SW480 (cell line): ENCODE results near the gene BORCS5.
"Not testable (repeated sequence)": the region's sequence is repeated elsewhere in the genome, so short reads cannot be mapped to it uniquely, and the experiment has no call there.

Experiments used
- DNase-seq: peaks from one replicate; pipeline ENCODE4 v3.0.0-alpha.2; 2016; ENCODE audit warnings: low spot score

Gene BORCS5

GRCh38 chr12:12393171-12393570, 36.3 kb downstream of the BORCS5 start:
- no peak for DNase-seq

- no peak for DNase-seq
These were observed 39.8 kb downstream of the BORCS5 start for GRCh38 chr12:12396694-12397093.

GRCh38 chr12:12397184-12397583, 40.3 kb downstream of the BORCS5 start:
- no peak for DNase-seq

- no peak for DNase-seq
These were observed 41.4 kb downstream of the BORCS5 start for GRCh38 chr12:12398026-12398859.

GRCh38 chr12:12399161-12399560, 42.3 kb downstream of the BORCS5 start:
- DNase-seq = no peak

- DNase-seq = no peak
These were observed 43.0 kb downstream of the BORCS5 start for GRCh38 chr12:12399776-12400305.

- no peak for DNase-seq
These were observed 43.9 kb downstream of the BORCS5 start for GRCh38 chr12:12400793-12401192.

- DNase-seq = no peak
These were observed 46.7 kb downstream of the BORCS5 start for GRCh38 chr12:12403264-12404248.

GRCh38 chr12:12404297-12404696, 47.4 kb downstream of the BORCS5 start:
- no peak for DNase-seq

GRCh38 chr12:12405882-12406281, 49.0 kb downstream of the BORCS5 start:
- DNase-seq = no peak

GRCh38 chr12:12406762-12407161, 49.9 kb downstream of the BORCS5 start:
- DNase-seq = no peak

GRCh38 chr12:12408265-12408690, 51.4 kb downstream of the BORCS5 start:
- no peak for DNase-seq

- DNase-seq = not testable (repeated sequence)
These were observed 52.5 kb downstream of the BORCS5 start for GRCh38 chr12:12409337-12409736.

GRCh38 chr12:12415886-12416285, 59.0 kb downstream of the BORCS5 start:
- DNase-seq = no peak

- not testable (repeated sequence) for DNase-seq
These were observed 62.3 kb downstream of the BORCS5 start for GRCh38 chr12:12419165-12419564.

GRCh38 chr12:12423367-12423766, 66.5 kb downstream of the BORCS5 start:
- no peak for DNase-seq

GRCh38 chr12:12425001-12425400, 68.1 kb downstream of the BORCS5 start:
- DNase-seq = no peak

- no peak for DNase-seq
These were observed 68.7 kb downstream of the BORCS5 start for GRCh38 chr12:12425616-12426015.

GRCh38 chr12:12427568-12427967, 70.7 kb downstream of the BORCS5 start:
- no peak for DNase-seq

- DNase-seq = no peak
These were observed 71.2 kb downstream of the BORCS5 start for GRCh38 chr12:12428047-12428446.

GRCh38 chr12:12428961-12429657, 72.2 kb downstream of the BORCS5 start:
- no peak for DNase-seq

GRCh38 chr12:12432364-12432763, 75.5 kb downstream of the BORCS5 start:
- no peak for DNase-seq
